A549 (cell line): Measurements from ENCODE around the gene PHACTR2.
"Not testable (repeated sequence)": the region's sequence is repeated elsewhere in the genome, so short reads cannot be mapped to it uniquely, and the experiment has no call there.

ENCODE experiments used
- CEBPB ChIP-seq, 2 experiments: fragments of >200 bp in 1 of 2; sonication (Bioruptor Twin) in 1 of 2; formaldehyde crosslinking in 1 of 2; IDR thresholded peaks; 2 replicates each; pipeline ENCODE4 v1.6.1; 2012 to 2016
- CTCF ChIP-seq: fragments of >200 bp; sonication (Bioruptor Twin); formaldehyde crosslinking; IDR thresholded peaks from 3 replicates; pipeline ENCODE4 v1.5.1; 2016
- GATA3 ChIP-seq: IDR thresholded peaks from 2 replicates; pipeline ENCODE4 v1.6.1; 2012; ENCODE audit warnings: borderline replicate concordance
- MAZ ChIP-seq: fragments of 150-350 bp; IDR thresholded peaks from 2 replicates; pipeline ENCODE4 v1.6.1; 2014; ENCODE audit warnings: antibody characterized with exemption, low read depth, low read length, borderline replicate concordance
- TF ChIP-seq, protein P1 (sequence below): fragments of 200-600 bp; sonication (generic); IDR thresholded peaks from 2 replicates; pipeline ENCODE4 v1.6.1; 2016; ENCODE audit warnings: antibody characterized with exemption, mild to moderate bottlenecking, moderate library complexity

- TF ChIP-seq CTCF; CEBPB (IDR thresholded peaks at IDR 0.05); GATA3; MAZ: not testable (repeated sequence)
- TF ChIP-seq, protein P1, sequence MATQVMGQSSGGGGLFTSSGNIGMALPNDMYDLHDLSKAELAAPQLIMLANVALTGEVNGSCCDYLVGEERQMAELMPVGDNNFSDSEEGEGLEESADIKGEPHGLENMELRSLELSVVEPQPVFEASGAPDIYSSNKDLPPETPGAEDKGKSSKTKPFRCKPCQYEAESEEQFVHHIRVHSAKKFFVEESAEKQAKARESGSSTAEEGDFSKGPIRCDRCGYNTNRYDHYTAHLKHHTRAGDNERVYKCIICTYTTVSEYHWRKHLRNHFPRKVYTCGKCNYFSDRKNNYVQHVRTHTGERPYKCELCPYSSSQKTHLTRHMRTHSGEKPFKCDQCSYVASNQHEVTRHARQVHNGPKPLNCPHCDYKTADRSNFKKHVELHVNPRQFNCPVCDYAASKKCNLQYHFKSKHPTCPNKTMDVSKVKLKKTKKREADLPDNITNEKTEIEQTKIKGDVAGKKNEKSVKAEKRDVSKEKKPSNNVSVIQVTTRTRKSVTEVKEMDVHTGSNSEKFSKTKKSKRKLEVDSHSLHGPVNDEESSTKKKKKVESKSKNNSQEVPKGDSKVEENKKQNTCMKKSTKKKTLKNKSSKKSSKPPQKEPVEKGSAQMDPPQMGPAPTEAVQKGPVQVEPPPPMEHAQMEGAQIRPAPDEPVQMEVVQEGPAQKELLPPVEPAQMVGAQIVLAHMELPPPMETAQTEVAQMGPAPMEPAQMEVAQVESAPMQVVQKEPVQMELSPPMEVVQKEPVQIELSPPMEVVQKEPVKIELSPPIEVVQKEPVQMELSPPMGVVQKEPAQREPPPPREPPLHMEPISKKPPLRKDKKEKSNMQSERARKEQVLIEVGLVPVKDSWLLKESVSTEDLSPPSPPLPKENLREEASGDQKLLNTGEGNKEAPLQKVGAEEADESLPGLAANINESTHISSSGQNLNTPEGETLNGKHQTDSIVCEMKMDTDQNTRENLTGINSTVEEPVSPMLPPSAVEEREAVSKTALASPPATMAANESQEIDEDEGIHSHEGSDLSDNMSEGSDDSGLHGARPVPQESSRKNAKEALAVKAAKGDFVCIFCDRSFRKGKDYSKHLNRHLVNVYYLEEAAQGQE, result not testable (repeated sequence)
Measured at GRCh38 chr6:143874503-143874902, 196.7 kb downstream of the PHACTR2 start.
